ENCODE results near the gene P4HTM. TPM values are rescaled to one million over a fixed set of nuclear protein-coding genes. Genes with fewer than 3 reads are reported as not detected.
A peak's percentile ranks its signal among the peaks of the same experiment; 100 is the strongest.

Gene P4HTM
- total RNA-seq, 2 experiments from 2014 or later = 20.7 TPM

- no peak overlapping the region for H3K27ac Mint-ChIP-seq
- H3K4me1 Mint-ChIP-seq = peaks cover 7% of the 10 kb centered on the region
- DNase-seq = no peak
- no peak overlapping the region for H3K4me3 Mint-ChIP-seq
- no peaks in the 10 kb centered on the region for H3K9me3 Mint-ChIP-seq
- H3K27me3 Mint-ChIP-seq = no peaks in the 10 kb centered on the region
- H3K36me3 Mint-ChIP-seq = peaks cover 16% of the 10 kb centered on the region
Measured at GRCh38 chr3:48970586-48970985, 19.5 kb upstream of the P4HTM start.

GRCh38 chr3:48974076-48974864 is 15.8 kb upstream of the P4HTM start:
- Mint-ChIP-seq H3K4me3 (no peak overlapping the region), H3K27me3 (no peaks in the 10 kb centered on the region), H3K36me3 (peaks cover 12% of the 10 kb centered on the region), H3K27ac (no peak overlapping the region), H3K4me1 (no peaks in the 10 kb centered on the region), H3K9me3 (no peaks in the 10 kb centered on the region)
- DNase-seq = no peak

DNA sequence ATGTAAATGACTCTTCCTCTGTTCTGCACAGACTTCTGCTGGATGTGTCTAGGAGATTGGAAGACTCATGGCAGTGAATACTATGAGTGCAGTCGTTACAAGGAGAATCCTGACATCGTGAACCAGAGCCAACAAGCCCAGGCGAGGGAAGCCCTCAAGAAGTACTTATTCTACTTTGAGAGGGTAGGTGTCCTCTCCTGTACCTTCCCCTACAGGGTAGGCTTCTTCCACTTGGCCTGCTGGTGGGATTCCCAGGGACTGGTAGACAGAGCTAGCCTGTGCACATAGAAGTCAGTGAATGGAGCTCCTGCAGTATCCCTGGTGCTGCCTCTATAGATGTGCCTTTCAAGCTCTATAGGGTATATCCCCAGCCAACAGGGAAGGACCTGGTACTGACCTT is 10.6 kb upstream of the P4HTM start:
- Mint-ChIP-seq H3K4me1 (peaks cover 1% of the 10 kb centered on the region), H3K9me3 (no peaks in the 10 kb centered on the region), H3K27ac (no peak overlapping the region), H3K4me3 (no peak overlapping the region), H3K27me3 (no peaks in the 10 kb centered on the region), H3K36me3 (peaks cover 5% of the 10 kb centered on the region)
- DNase-seq = no peak

DNA sequence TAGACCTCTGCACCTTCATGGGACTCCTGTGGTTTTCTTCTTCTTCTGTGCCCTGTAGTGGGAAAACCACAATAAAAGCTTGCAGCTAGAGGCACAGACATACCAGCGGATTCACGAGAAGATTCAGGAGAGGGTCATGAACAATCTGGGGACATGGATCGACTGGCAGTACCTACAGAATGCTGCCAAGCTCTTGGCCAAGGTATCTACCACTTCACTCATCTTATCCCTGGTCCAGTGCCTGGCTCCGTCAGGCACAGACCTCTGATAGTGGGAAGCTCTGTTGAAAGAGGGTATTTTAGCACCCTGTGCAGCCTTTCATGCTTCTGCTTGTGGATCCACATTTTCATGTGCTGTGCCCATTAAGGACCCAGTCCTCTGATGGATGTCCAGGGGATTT is 9.7 kb upstream of the P4HTM start:
- H3K36me3 Mint-ChIP-seq = peaks cover 5% of the 10 kb centered on the region

GRCh38 chr3:48982016-48982415 is 8.0 kb upstream of the P4HTM start:
- DNase-seq = no peak
- Mint-ChIP-seq H3K27ac (no peak overlapping the region), H3K36me3 (peaks cover 7% of the 10 kb centered on the region), H3K4me1 (peaks cover 8% of the 10 kb centered on the region), H3K4me3 (no peak overlapping the region), H3K27me3 (no peaks in the 10 kb centered on the region), H3K9me3 (no peaks in the 10 kb centered on the region)

More for the DNA sequence above, 9.7 kb upstream of the P4HTM start:
- H3K4me3 Mint-ChIP-seq = no peak overlapping the region
- peaks cover 1% of the 10 kb centered on the region for H3K4me1 Mint-ChIP-seq
- no peaks in the 10 kb centered on the region for H3K27me3 Mint-ChIP-seq
- H3K27ac Mint-ChIP-seq = no peak overlapping the region
- DNase-seq = no peak
- H3K9me3 Mint-ChIP-seq = no peaks in the 10 kb centered on the region

GRCh38 chr3:48982686-48983085 is 7.4 kb upstream of the P4HTM start:
- Mint-ChIP-seq H3K27me3 (no peaks in the 10 kb centered on the region), H3K9me3 (no peaks in the 10 kb centered on the region), H3K36me3 (peaks cover 7% of the 10 kb centered on the region), H3K4me3 (no peak overlapping the region), H3K4me1 (peaks cover 10% of the 10 kb centered on the region), H3K27ac (peak overlapping the region; percentile 18)
- DNase-seq = no peak

GRCh38 chr3:48983096-48983495 is 6.9 kb upstream of the P4HTM start:
- H3K4me3 Mint-ChIP-seq = no peak overlapping the region

GRCh38 chr3:48984663-48985062 is 5.4 kb upstream of the P4HTM start:
- no peak overlapping the region for H3K4me3 Mint-ChIP-seq
- no peaks in the 10 kb centered on the region for H3K9me3 Mint-ChIP-seq
- no peaks in the 10 kb centered on the region for H3K27me3 Mint-ChIP-seq
- peaks cover 24% of the 10 kb centered on the region for H3K4me1 Mint-ChIP-seq
- peaks cover 8% of the 10 kb centered on the region for H3K36me3 Mint-ChIP-seq
- no peak overlapping the region for H3K27ac Mint-ChIP-seq
- no peak for DNase-seq

More at GRCh38 chr3:48983096-48983495, 6.9 kb upstream of the P4HTM start:
- H3K27me3 Mint-ChIP-seq = no peaks in the 10 kb centered on the region
- peaks cover 13% of the 10 kb centered on the region for H3K4me1 Mint-ChIP-seq
- no peaks in the 10 kb centered on the region for H3K9me3 Mint-ChIP-seq
- peak overlapping the region; percentile 18 for H3K27ac Mint-ChIP-seq
- DNase-seq = no peak
- H3K36me3 Mint-ChIP-seq = peaks cover 7% of the 10 kb centered on the region

- no peak overlapping the region for H3K4me3 Mint-ChIP-seq
- H3K27ac Mint-ChIP-seq = no peak overlapping the region
- no peak for DNase-seq
- peaks cover 8% of the 10 kb centered on the region for H3K36me3 Mint-ChIP-seq
- peaks cover 24% of the 10 kb centered on the region for H3K4me1 Mint-ChIP-seq
- no peaks in the 10 kb centered on the region for H3K9me3 Mint-ChIP-seq
- H3K27me3 Mint-ChIP-seq = no peaks in the 10 kb centered on the region
Measured at GRCh38 chr3:48985831-48986376, 4.1 kb upstream of the P4HTM start.

DNA sequence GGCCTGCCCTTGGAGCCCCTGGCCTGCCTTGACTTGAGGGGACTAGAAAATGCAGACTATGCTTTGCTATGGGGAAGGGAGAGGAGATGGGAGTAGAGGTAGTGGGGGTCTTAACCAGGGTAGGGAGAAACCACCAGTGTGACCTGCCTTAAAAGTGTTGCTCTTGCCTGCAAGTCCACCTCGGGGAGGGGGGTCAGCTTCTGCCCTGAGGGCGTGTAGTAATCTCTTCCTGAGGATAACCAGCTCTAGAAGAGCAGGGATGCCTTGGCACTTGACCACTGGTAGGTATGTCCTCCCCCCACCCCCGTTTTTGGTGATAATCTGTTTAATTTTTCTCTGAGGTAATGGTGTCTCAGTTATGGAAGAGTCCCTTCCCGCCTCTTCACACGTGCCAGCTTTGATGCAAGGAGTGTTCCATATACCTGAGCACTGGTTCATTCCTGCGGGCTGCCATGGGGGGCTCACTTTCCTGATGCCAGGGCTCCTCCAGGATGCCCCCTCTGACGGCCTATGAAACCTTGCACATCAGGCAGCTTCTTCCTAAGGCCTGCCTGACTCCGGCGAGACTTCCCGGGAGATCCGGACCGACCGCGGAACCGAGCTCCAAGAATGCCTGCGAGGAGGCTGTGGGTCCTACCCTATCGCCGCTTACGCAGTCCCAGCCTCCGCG is 780 bp upstream of the P4HTM start:
- no peaks in the 10 kb centered on the region for H3K27me3 Mint-ChIP-seq

DNA sequence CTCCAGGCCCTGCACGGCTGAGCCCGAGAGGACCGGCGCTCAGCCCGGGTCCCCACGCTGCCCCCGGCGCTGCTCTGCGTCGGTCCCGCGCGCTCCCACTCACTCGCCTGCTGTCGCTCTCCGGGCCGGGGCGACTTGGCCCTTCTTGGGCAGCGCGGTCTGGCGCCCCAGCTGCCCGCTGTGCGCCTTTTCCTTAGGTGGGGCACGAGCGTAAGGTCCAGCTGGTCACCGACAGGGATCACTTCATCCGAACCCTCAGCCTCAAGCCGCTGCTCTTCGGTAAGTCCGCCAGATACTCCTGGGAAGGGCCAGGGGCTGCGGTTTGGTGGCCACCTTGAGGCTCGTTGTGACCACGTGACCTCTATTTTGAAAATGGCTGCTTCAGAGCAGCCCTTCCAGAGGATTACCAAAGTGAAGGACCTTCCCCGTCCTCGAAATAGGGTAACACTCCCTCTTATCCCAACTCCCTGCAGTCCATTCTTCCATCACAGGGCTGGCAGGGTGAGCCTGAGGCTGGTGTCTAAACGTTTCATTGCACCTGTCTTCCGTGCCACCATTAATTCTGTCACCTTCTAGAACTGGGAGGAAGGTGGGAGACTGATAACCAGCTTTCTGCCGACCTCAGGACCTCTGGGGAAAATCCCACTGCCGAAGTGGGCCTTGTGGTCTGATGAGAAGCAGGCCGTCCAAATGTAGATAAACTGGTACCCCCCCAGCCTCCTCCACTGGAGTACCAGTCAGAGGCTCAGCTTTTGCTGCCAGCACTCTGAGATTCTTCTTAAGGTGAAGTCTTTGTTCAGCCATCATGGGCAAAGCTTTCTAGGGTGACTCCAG is 812 bp downstream of the P4HTM start:
- no peaks in the 10 kb centered on the region for H3K9me3 Mint-ChIP-seq
- peak overlapping the region; percentile 91 for H3K4me3 Mint-ChIP-seq
- DNase-seq = peak; percentile 49
- peaks cover 6% of the 10 kb centered on the region for H3K36me3 Mint-ChIP-seq
- peaks cover 49% of the 10 kb centered on the region for H3K4me1 Mint-ChIP-seq
- peak overlapping the region; percentile 93 for H3K27ac Mint-ChIP-seq
- H3K27me3 Mint-ChIP-seq = no peaks in the 10 kb centered on the region

More for the DNA sequence above, 780 bp upstream of the P4HTM start:
- Mint-ChIP-seq H3K4me3 (peak overlapping the region; percentile 88), H3K4me1 (peaks cover 43% of the 10 kb centered on the region), H3K27ac (peak overlapping the region; percentile 91), H3K9me3 (no peaks in the 10 kb centered on the region), H3K36me3 (peaks cover 6% of the 10 kb centered on the region)
- no peak for DNase-seq

- Mint-ChIP-seq H3K4me1 (peaks cover 42% of the 10 kb centered on the region), H3K27ac (peak overlapping the region; percentile 93), H3K36me3 (peaks cover 4% of the 10 kb centered on the region), H3K9me3 (no peaks in the 10 kb centered on the region), H3K27me3 (no peaks in the 10 kb centered on the region), H3K4me3 (peak overlapping the region; percentile 91)
- no peak for DNase-seq
Measured at GRCh38 chr3:48991851-48992545, 2.0 kb downstream of the P4HTM start.

- H3K4me3 Mint-ChIP-seq = no peak overlapping the region
- H3K27me3 Mint-ChIP-seq = no peaks in the 10 kb centered on the region
- H3K9me3 Mint-ChIP-seq = no peaks in the 10 kb centered on the region
- H3K27ac Mint-ChIP-seq = no peak overlapping the region
- peaks cover 33% of the 10 kb centered on the region for H3K4me1 Mint-ChIP-seq
- no peak for DNase-seq
- H3K36me3 Mint-ChIP-seq = peaks cover 4% of the 10 kb centered on the region
Measured at GRCh38 chr3:48993834-48994233, 3.8 kb downstream of the P4HTM start.

DNA sequence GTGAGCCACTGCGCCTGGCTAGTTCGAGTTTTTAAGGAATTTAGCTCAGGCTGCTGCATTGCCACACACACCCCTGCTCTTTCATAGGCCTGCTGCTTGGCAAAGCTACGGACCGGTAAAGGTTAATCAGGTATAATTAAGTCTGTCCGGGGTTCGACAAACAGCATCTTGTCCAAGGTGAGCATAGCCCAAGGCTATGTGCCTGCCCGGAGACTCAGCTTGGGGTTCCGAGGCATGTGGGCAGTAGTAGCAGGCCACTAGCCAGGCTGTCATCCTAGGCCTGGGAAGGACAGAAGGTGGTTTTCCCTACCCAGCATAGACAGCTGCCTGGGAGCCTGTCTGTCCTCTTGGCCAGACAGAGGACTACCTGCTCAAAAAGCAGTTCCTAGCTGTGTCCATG is 6.6 kb downstream of the P4HTM start:
- Mint-ChIP-seq H3K36me3 (peaks cover 2% of the 10 kb centered on the region), H3K9me3 (no peaks in the 10 kb centered on the region), H3K4me1 (peaks cover 19% of the 10 kb centered on the region), H3K27ac (no peak overlapping the region), H3K4me3 (no peak overlapping the region), H3K27me3 (no peaks in the 10 kb centered on the region)
- no peak for DNase-seq
